ENCODE results near the gene ESR1.

ESR1 gene

DNA sequence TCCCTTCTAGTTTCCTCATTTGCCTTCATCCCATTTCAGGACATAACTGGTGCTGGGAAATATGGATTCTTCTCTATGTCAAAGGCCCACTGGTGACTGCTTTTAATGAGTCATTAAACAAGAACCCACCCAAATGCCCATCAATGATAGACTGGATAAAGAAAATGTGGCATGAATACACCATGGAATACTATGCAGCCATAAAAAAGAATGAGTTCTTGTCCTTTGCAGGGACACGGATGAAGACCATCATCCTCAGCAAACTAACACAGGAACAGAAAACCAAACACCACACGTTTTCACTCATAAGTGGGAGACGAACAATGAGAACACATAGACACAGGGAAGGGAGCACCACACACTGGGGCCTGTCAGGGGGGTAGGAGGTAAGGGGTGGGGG is 310.7 kb downstream of the ESR1 start:
- H3K9me3 ChIP-seq: no peaks in the 10 kb centered on the region
- H3K27ac ChIP-seq: no peak overlapping the region
- intact Hi-C loops (cut with DNase I; ENCODE audit: low total_unique reads): no loop called here
- peaks cover 0 to 32% (median 7%) of the 10 kb centered on the region in 4 donors for H3K4me1 ChIP-seq
- H3K4me3 ChIP-seq: no peak overlapping the region
- no peak for TF ChIP-seq CTCF (IDR thresholded peaks at IDR 0.05)
- H3K36me3 ChIP-seq: peaks cover 11 to 35% (median 32%) of the 10 kb centered on the region in 3 donors
- H3K27me3 ChIP-seq: no peaks in the 10 kb centered on the region
- no peak for DNase-seq

GRCh38 chr6:152118678-152119077 is 311.2 kb downstream of the ESR1 start:
- intact Hi-C loops (cut with DNase I; ENCODE audit: low total_unique reads): no loop called here
- Histone ChIP-seq H3K27me3 (no peaks in the 10 kb centered on the region), H3K4me1 (peaks cover 0 to 36% (median 8%) of the 10 kb centered on the region in 4 donors), H3K27ac (no peak overlapping the region), H3K4me3 (no peak overlapping the region), H3K36me3 (peaks cover 11 to 35% (median 32%) of the 10 kb centered on the region in 3 donors), H3K9me3 (no peaks in the 10 kb centered on the region)
- DNase-seq: no peak
- TF ChIP-seq CTCF (IDR thresholded peaks at IDR 0.05): no peak

- intact Hi-C loops (cut with DNase I; ENCODE audit: low total_unique reads): no loop called here
These were observed 312.3 kb downstream of the ESR1 start for GRCh38 chr6:152119831-152120230.

GRCh38 chr6:152121910-152122309 is 314.4 kb downstream of the ESR1 start:
- DNase-seq: no peak
- no peaks in the 10 kb centered on the region for H3K9me3 ChIP-seq
- intact Hi-C loops (cut with DNase I; ENCODE audit: low total_unique reads): loop anchor here (2.0 kb wide), 1 partner anchor 357 kb away; no protein-coding TSS in a partner anchor
- H3K27me3 ChIP-seq: no peaks in the 10 kb centered on the region
- H3K4me3 ChIP-seq: no peak overlapping the region
- H3K36me3 ChIP-seq: peaks cover 11 to 35% (median 32%) of the 10 kb centered on the region in 3 donors
- H3K27ac ChIP-seq: no peak overlapping the region
- H3K4me1 ChIP-seq: peaks cover 0 to 44% (median 12%) of the 10 kb centered on the region in 4 donors
- no peak for TF ChIP-seq CTCF (IDR thresholded peaks at IDR 0.05)

More at GRCh38 chr6:152119831-152120230, 312.3 kb downstream of the ESR1 start:
- peaks cover 11 to 35% (median 32%) of the 10 kb centered on the region in 3 donors for H3K36me3 ChIP-seq
- no peaks in the 10 kb centered on the region for H3K27me3 ChIP-seq
- no peak overlapping the region for H3K27ac ChIP-seq
- H3K4me1 ChIP-seq: peaks cover 0 to 43% (median 11%) of the 10 kb centered on the region in 4 donors
- DNase-seq: no peak
- no peaks in the 10 kb centered on the region for H3K9me3 ChIP-seq
- no peak overlapping the region for H3K4me3 ChIP-seq
- no peak for TF ChIP-seq CTCF (IDR thresholded peaks at IDR 0.05)

- Histone ChIP-seq H3K9me3 (no peaks in the 10 kb centered on the region), H3K4me3 (no peak overlapping the region), H3K4me1 (peaks cover 0 to 44% (median 12%) of the 10 kb centered on the region in 4 donors), H3K36me3 (peaks cover 11 to 35% (median 32%) of the 10 kb centered on the region in 3 donors), H3K27ac (no peak overlapping the region), H3K27me3 (no peaks in the 10 kb centered on the region)
- TF ChIP-seq CTCF (IDR thresholded peaks at IDR 0.05): no peak
- DNase-seq: no peak
- intact Hi-C loops (cut with DNase I; ENCODE audit: low total_unique reads): loop anchor here (2.0 kb wide), 1 partner anchor 358 kb away; no protein-coding TSS in a partner anchor
These were observed 315.0 kb downstream of the ESR1 start for GRCh38 chr6:152122434-152122833.
